RCC 7860 (cell line): ENCODE results near the gene PTPRA.
"Not testable (repeated sequence)": the region's sequence is repeated elsewhere in the genome, so short reads cannot be mapped to it uniquely, and the experiment has no call there.

Experiments used
- DNase-seq: peaks from one replicate; pipeline ENCODE4 v3.0.0-alpha.2; 2015; ENCODE audit warnings: low spot score
- FAIRE-seq: peaks from 2 replicates; lab custom pipeline; 2012; peaks lifted over from hg19 to GRCh38; lab: Jason Lieb, UNC

Gene PTPRA

GRCh38 chr20:2883726-2884637 lies 10.7 kb downstream of the PTPRA start:
- DNase-seq (no peak), FAIRE-seq (no peak)

GRCh38 chr20:2887715-2888114 lies 14.4 kb downstream of the PTPRA start:
- DNase-seq (no peak), FAIRE-seq (no peak)

DNA sequence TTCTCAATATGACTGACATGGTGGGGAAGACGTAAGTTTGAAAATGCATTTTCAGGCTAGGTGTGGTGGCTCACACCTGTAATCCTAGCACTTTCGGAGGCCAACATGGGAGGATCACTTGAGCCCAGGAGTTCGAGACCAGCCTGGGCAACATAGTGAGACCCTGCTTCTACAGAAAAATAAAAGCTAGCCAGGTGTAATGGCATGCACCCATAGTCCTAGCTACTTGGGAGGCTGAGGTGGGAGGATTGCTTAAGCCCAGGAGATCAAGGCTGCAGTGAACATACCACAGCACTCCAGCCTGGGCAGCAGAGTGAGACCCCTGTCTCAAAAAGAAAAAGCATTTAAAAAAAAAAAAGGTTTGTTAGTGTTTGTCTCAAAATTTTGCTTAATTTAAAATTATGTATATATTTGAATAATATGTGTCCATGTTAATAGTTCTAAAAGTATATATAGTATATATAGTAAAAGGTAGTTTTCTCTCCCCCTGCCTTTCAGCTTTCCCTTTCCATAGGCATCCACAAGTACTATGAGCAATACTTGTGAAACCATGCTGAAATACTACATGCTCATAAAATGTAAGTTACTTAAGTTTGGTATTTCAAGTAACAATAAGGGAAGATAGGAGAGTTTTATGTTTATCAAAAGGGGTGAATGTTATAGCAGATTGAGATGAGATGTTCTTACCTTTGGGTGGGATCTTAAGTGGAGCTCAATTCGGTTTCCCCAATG lies 15.1 kb downstream of the PTPRA start:
- no peak for FAIRE-seq

GRCh38 chr20:2889209-2889608 lies 15.9 kb downstream of the PTPRA start:
- DNase-seq (no peak), FAIRE-seq (no peak)

More for the DNA sequence above, 15.1 kb downstream of the PTPRA start:
- DNase-seq, result no peak

DNA sequence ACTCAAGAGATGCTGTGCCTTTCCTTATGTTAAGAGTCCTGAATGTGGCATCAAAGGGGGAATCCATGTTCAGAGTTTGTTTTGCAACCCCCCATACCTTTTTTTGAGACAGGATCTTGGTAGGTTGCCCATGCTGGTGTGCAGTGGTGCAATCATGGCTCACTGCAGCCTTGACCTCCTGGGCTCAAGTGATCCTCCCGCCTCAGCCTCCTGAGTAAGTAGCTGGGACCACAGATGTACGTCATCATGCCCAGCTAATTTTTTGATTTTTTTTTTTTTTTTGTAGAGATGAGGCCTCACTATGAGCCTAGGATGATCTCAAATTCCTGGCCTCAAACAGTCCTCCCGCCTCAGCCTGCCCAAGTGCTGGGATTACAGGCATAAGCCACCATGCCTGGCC lies 16.5 kb downstream of the PTPRA start:
- DNase-seq (no peak), FAIRE-seq (no peak)

DNA sequence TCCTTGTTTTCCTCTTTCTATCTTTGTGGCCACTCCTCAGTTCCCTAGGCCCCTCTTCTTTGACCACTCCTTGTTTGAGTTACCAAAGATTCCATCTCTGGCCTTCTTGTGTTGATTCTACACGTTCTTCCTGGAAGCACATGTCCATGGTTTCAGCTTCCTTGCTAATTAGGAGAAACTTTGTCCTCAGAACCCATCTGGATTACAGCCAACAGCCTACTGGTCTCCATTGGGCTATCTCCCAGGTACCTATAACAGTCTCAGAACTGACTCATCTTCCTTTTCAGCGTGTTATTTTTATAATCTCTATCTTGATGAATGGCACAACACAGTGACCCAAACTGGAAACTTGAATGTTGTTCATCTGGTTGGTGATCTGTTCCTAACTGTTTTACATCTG lies 17.5 kb downstream of the PTPRA start:
- FAIRE-seq (no peak), DNase-seq (peak; percentile 18)

DNA sequence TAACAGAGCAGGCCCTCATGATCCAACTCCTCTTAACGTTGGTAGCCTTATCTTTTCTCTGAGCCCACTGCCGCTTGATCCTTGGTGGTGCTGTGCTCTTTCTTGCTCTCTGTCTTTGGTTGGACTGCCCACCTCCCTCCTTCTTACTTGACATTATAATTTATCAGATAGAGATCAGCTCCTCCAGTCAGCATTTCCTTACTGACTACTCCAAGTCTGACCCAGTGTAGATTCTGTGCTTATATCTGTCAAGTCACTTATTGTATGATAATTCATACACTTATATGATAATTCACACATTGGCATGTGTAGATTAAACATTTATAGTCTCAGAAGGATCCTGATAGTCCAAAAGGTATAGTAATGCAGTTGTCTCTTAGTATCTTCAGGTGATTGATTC lies 18.1 kb downstream of the PTPRA start:
- FAIRE-seq (no peak), DNase-seq (no peak)

DNA sequence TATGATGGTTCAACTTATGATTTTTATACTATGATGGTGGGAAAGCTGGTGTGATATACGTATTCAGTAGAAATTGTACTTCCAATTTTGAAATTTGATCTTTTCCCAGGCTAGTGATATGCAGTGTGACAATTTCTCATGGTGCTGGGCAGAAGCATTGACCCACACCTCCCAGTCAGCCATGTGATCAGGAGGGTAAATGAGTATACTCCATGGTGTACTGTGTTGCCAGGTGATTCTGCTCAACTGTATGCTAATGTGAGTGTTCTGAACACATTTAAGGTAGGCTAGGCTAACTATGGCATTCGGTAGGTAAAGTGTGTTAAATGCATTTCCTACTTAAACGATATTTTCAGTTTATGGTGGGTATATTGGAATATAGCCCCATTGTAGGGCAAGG lies 19.1 kb downstream of the PTPRA start:
- no peak for DNase-seq

DNA sequence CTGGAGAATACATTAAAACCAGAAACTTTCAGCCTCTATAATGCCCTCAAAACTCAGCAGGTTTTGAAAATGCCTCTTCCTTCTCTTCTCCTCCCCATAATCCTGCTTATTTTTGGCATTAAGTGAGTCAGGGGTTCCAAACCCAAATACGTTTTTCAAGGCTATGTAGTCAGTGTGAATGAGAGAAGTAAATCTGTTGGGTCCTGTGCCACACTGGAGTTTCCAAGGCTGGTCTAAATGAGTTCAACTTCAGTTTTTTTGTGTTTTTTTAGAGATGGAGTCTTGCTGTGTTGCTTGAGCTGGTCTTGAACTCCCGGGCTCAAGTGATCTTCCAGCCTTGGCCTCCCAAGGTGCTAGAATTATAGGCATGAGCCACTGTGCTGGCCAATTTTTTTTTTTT lies 20.9 kb downstream of the PTPRA start:
- FAIRE-seq (no peak), DNase-seq (no peak)

More for the DNA sequence above, 19.1 kb downstream of the PTPRA start:
- FAIRE-seq, result no peak

- not testable (repeated sequence) for FAIRE-seq, DNase-seq
Measured at GRCh38 chr20:2895154-2895553, 21.9 kb downstream of the PTPRA start.

DNA sequence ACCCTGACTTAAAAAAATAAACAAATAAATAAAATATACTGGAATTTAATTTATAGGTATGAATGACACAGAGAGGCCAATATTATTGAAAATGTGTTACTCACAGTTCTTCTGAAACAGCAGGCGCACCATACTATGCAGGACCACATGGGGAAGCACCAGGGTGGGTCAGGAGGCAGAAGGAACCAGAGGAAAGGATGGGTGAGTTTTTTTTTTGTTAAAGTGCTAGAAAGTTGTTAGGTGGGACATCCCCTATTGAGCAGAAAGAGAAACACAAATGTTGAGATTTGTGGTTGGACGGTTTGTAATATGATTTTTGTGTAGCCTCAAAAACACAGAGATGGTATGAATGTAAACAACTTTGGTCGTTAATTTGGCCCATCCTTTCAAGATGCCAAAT lies 26.0 kb downstream of the PTPRA start:
- no peak for FAIRE-seq
- no peak for DNase-seq

GRCh38 chr20:2900845-2901592 lies 27.7 kb downstream of the PTPRA start:
- FAIRE-seq (no peak), DNase-seq (no peak)

GRCh38 chr20:2902291-2902690 lies 29.0 kb downstream of the PTPRA start:
- DNase-seq (no peak), FAIRE-seq (no peak)

- FAIRE-seq (no peak), DNase-seq (no peak)
Measured at GRCh38 chr20:2902818-2903217, 29.5 kb downstream of the PTPRA start.

- FAIRE-seq (no peak), DNase-seq (no peak)
Measured at GRCh38 chr20:2903686-2904085, 30.4 kb downstream of the PTPRA start.

DNA sequence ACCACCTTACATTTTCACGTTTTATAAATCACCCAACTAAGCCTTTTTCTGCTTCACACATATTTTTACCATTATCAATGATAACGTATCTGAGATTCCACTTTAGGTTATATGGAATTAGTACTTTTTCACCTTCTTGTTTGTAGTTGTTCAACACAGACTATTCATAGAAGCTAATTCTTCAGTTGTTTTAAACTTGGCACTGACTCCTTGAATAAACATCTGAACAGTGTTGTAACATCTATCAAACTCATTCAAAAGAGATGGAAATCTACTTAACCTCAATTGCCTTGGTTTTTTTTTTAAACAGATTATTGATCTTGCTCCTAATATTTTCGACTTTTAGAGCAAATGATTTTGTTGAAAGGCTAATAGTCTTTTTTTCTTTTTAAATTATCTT lies 34.2 kb downstream of the PTPRA start:
- FAIRE-seq (no peak), DNase-seq (no peak)

- FAIRE-seq, result no peak
- no peak for DNase-seq
Measured at GRCh38 chr20:2909953-2910352, 36.7 kb downstream of the PTPRA start.

GRCh38 chr20:2911200-2911599 lies 37.9 kb downstream of the PTPRA start:
- FAIRE-seq (no peak), DNase-seq (no peak)

DNA sequence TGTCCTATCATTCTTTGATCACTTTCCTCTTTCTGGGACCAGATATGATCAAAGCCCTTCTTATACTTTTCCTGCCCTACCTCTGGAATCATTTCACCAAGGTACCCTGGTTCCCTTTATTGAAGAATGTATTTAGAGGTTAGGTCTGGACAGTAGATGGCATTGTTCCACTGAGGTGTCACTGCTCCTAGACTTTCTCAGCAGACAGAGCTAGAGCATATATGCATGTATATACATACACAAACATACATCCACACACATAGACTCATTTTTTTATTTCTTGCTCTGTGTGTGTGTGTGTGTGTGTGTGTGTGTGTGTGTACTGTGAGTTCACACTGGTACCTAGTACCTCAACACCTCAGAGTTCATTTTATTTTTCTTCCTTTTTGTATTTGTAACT lies 40.9 kb downstream of the PTPRA start:
- no peak for DNase-seq
- no peak for FAIRE-seq

DNA sequence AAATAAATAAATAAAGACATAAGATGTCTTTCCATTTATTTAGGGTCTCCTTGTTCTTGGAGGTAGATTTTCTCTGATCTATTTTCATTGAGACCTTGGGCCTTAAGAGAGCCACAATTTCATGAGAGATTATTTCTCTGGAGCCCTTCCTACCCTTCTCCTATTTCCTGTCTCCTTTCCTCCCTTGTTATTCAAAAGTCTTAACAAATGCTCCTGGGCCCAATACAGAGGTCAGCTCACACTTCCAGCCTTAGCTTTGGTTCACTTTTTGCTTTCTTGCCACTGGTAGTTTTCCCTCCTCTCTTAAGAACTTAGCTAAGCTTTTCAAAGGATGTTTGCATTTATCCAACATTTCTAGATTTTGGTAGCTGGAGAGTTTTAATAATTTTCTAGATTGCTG lies 44.0 kb downstream of the PTPRA start:
- FAIRE-seq (no peak), DNase-seq (no peak)
